GM10847 (cell line): ENCODE data around the gene LRRC56.

Experiments used
- POLR2A ChIP-seq: IDR thresholded peaks from 2 replicates; pipeline ENCODE4 v1.6.1; 2011; ENCODE audit not compliant: insufficient read length; ENCODE audit errors: extremely low read depth

The LRRC56 gene

DNA sequence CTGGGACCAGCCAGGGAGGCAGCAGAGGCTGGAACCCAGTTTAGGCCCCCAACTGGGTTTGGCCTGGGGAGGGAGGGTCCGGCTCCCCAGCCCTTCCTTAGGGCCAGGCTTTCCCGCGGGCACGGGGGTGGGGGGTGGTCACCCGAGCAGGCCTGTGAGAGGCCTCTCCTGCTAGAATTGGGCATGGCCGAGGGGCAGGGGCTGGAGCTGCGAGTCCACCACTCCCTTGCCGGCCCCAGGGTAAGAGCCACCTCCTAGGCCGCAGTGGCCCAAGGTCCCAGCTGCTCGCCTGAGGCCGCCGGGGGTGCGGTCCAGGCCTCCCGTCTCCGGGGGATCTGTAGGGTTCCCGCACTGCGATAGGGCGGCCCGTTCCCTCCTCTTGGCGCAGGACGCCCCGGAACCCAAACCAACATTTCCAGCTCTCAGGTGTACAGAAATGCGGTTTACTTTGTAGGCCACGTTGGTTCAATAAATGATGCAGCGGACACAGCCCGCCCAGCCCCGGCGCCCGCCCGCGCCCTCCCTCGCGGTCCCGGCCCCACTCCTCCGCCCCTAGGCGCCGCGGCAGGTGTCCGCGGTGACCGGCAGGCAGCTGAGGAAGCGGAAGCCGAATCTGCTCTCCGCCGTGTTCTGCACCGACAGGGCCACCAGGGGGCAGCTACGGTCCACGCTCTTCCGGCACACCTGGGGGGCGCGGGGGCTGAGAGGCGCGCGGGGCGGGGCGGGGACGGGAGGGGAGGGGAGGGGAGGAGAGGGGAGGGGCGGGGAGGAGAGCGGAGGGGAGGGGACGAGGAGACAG is 17.3 kb downstream of the LRRC56 start:
- no peak for TF ChIP-seq POLR2A

- TF ChIP-seq POLR2A, result no peak
Observed at GRCh38 chr11:555227-555779, 18.0 kb downstream of the LRRC56 start.

DNA sequence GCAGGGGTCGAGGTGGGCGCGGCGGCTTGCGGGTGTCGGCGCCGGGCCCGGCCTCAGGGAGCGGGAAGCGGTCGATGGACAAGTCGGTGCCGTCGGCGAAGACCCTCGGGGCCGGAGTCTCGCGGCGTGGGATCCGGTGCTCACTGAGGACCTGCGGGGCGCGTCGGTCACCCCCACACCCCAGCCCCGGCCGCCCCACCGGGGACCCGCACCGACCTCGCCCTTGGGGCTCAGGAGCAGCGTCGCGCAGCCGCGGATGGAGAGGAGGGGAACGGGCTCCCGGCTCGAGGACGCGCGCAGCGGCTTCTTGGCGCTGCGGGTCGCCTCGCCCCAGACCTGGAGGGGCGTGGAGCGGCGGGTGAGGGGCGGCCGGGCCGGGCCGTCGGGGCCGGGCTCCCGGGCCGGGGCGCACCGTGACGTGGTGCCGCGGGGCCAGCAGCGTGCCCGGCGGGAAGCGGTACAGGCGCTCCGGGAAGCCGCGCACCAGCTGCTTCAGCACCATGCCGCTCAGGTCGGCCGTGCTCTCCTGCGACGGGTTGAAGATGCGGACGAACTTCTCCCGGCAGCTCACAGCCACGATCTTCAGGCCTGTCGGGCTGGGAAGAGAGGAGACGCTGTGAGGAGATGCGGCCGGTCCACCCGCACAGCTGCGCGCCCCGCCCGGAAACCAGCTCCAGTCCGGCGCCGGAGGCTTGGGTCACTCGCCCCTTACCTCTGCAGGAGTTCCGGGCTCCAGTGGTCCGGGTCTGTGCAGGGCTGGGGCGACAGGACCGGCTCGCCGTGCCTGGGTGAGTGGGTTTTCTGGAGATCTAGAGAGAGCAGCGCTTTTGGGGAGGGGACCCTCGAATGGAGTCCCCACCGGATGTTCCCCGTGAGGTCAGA is 18.7 kb downstream of the LRRC56 start:
- TF ChIP-seq POLR2A, result no peak

- no peak for TF ChIP-seq POLR2A
Observed at GRCh38 chr11:556662-557256, 19.4 kb downstream of the LRRC56 start.

GRCh38 chr11:557328-558132 is 20.2 kb downstream of the LRRC56 start:
- no peak for TF ChIP-seq POLR2A

GRCh38 chr11:558503-558902 is 21.2 kb downstream of the LRRC56 start:
- TF ChIP-seq POLR2A, result no peak

DNA sequence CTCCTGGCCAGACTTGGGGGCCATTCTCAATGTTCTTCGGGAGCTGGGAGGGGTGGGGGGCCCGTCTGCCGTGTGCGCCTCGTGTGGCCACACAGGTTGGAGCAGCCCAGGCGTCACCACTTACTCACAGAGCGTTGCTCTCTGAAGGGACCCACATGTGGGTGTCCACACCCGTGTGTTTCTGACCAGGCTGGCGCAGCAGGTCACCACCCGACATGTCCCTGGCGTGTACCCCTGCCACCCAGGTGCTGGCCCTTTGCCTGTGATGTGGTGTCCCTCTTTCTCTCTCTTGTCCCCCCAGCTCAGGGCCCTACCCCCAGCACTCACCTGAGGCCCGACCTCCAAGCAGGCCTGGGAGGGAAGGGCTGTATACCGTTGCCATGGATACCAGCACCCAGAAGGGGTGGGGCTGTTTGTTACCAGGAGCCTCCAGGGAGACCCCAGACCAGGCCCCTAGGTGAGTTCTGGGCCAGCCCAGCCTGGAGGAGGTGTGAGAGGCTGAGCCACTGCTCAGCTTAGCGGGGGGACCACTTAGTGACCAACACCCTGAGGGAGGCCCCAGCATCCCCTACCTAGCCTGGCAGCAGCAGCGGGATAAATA is 21.8 kb downstream of the LRRC56 start:
- TF ChIP-seq POLR2A, result no peak

- TF ChIP-seq POLR2A, result no peak
Observed at GRCh38 chr11:559712-560304, 22.5 kb downstream of the LRRC56 start.

DNA sequence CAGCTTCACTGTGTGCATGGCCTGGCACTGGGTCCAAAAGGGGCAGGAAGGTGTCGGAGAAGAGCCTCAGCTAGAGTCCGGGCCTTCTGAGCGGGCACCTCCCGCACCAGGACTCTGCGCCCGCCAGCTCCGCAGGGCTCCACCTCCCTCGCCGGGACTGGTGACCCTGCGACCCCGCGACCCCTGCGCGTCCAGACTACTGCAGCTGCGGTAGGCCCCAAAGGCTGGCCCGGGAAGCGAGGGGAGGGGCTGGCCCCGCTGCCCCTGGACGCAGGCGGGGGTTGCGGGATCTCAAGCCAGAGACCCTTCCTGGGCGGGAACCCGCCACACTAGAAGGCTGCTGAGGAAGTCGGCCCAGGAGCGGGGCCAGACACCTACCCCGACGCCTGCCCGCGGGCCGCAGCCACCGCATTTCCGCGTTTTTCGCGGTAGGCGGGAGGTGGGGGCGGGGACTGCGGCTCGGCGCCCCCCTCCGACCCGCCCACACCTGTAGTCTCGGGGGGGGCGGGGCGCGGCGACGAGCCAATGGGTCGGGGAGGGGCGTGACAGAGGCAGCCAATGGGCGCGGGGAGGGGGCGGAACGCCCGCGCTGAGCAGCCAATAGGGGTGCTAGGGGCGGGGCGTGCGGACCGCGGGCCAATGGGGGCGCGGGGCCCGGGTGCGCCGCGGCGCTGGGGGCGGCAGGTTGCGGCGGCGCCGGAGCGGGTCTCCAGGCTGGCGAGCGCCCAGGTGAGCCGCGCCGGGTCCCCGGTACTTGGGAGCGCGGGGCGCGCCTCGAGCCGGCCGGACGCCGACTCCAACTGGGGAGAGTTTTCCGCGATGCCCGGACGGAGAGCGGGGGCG is 23.2 kb downstream of the LRRC56 start, which contains the start of the genes LMNTD2 and RASSF7:
Gene LMNTD2, minus strand, starts transcription at position 434 of the 843 bp plus-strand sequence. Its CDS starts 22 bp downstream, at position 412.
Gene RASSF7, plus strand, starts transcription at position 666 of the 843 bp plus-strand sequence. CDS start 799 bp downstream, outside the sequence.
- peak; percentile 59 for TF ChIP-seq POLR2A

DNA sequence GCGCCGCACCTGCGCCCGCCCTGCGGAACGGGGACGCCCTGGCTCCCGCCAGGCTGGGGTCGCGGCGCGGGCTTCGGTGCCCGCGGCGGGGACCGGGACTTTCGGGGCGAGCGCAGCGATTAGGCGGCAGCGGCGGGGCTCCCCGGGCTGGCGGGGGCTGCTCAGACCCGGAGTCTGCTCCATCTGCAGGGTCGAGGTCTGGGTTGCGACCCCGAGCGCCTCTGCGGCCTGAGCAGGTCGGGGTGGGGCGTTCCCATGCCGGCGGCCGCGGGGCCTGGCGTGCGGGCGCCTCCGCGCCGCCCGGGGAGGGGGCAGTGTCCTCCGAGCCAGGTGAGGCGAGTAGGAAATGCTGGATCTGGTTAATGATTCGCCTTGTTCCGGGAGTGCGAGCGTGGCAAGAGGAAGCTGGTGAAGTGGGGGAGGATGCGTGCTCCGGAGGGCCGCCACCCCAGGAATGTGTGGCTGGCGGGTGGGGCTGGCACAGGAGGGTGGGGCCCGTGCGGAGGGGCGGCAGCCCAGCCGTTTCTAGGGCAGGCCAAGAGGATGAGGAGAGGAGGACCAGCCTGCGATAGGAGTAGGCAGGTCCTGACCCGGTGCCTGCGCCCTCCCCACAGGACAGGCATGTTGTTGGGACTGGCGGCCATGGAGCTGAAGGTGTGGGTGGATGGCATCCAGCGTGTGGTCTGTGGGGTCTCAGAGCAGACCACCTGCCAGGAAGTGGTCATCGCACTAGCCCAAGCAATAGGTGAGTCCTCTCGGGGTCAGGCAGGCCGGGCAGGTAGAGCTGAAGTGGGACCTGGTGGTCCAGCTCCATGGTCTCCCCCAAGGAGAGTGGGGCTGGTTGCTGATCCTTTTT is 24.0 kb downstream of the LRRC56 start:
- TF ChIP-seq POLR2A, result no peak

DNA sequence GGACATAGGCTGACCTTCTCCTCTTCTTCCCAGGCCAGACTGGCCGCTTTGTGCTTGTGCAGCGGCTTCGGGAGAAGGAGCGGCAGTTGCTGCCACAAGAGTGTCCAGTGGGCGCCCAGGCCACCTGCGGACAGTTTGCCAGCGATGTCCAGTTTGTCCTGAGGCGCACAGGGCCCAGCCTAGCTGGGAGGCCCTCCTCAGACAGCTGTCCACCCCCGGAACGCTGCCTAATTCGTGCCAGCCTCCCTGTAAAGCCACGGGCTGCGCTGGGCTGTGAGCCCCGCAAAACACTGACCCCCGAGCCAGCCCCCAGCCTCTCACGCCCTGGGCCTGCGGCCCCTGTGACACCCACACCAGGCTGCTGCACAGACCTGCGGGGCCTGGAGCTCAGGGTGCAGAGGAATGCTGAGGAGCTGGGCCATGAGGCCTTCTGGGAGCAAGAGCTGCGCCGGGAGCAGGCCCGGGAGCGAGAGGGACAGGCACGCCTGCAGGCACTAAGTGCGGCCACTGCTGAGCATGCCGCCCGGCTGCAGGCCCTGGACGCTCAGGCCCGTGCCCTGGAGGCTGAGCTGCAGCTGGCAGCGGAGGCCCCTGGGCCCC is 24.8 kb downstream of the LRRC56 start:
- no peak for TF ChIP-seq POLR2A
